Transverse colon (tissue), 4 donors: ENCODE data around the gene SBNO2. TPM values are rescaled to one million over a fixed set of nuclear protein-coding genes. Genes with fewer than 3 reads are reported as not detected.

Experiments used
- DNase-seq: peaks from one replicate; pipeline ENCODE4 v3.0.0-alpha.2; 2019
- H3K27ac ChIP-seq, 4 donors: fragments of 200-600 bp; sonication (generic); 2 replicates each; pipeline ENCODE4 v1.5.1; 2016 to 2018; ENCODE audit warnings: inconsistent platforms in 4 of 4
- H3K27me3 ChIP-seq: fragments of 200-600 bp; sonication (generic); 2 replicates; pipeline ENCODE4 v1.5.1; 2017; ENCODE audit warnings: inconsistent platforms
- H3K36me3 ChIP-seq, 4 donors: fragments of 200-600 bp; sonication (generic); 2 replicates each; pipeline ENCODE4 v1.5.1; 2017 to 2019; ENCODE audit warnings: inconsistent platforms in 4 of 4
- H3K4me1 ChIP-seq, 4 donors: fragments of 200-600 bp; sonication (generic); 2 replicates each; pipeline ENCODE4 v1.5.1; 2017 to 2020; ENCODE audit warnings: inconsistent platforms in 4 of 4
- H3K4me3 ChIP-seq, 4 donors: fragments of 200-600 bp; sonication (generic); 1 replicate in 1 of 4; 2 replicates in 3 of 4; pipeline versions ENCODE4 v1.5.1 to v1.6.1; 2017 to 2019; ENCODE audit warnings: inconsistent platforms in 4 of 4
- H3K9me3 ChIP-seq, 2 donors: fragments of 200-600 bp; sonication (generic); 2 replicates each; pipeline ENCODE4 v1.5.1; 2017 to 2019; ENCODE audit warnings: inconsistent platforms in 2 of 2
- CTCF ChIP-seq, 5 experiments: fragments of 200-600 bp in 3 of 5; fragments of 450-650 bp in 2 of 5; sonication (generic) in 3 of 5; IDR thresholded peaks; 1 replicate in 2 of 5; 2 replicates in 3 of 5; pipeline ENCODE4 v1.5.1; 2016 to 2017; ENCODE audit warnings: antibody characterized with exemption in 5 of 5, inconsistent platforms in 3 of 5, mild to moderate bottlenecking in 2 of 5, moderate library complexity in 1 of 5
- EP300 ChIP-seq: sonication (generic); formaldehyde crosslinking; IDR thresholded peaks from one replicate; pipeline ENCODE4 v1.6.1; 2017; ENCODE audit warnings: antibody characterized with exemption, low read depth
- POLR2A ChIP-seq: fragments of 450-650 bp; IDR thresholded peaks from one replicate; pipeline ENCODE4 v1.6.1; 2016; ENCODE audit warnings: antibody characterized with exemption, mild to moderate bottlenecking, moderate library complexity
- POLR2AphosphoS5 ChIP-seq, 3 donors: sonication (generic); formaldehyde crosslinking; IDR thresholded peaks; one replicate each; pipeline ENCODE4 v1.6.1; 2016; ENCODE audit warnings: antibody characterized with exemption in 3 of 3
- WGBS, 2 donors: methylation state at CpG; one replicate each; pipeline ENCODE4 v1.1.5; 2018; ENCODE audit warnings: low coverage in 1 of 2; 5-methylcytosine and 5-hydroxymethylcytosine counted together
- in situ Hi-C, 4 donors: fragments of 200-750 bp; cut with MboI; loops; one replicate each; pipeline versions ENCODE4 v1.15.0 to v1.15.1; 2017; ENCODE audit warnings: low sequenced_read_pairs in 3 of 4, low pct_ligation_motif_present in 1 of 4, low pct_unique_long_range_greater_than_20kb in 1 of 4
- intact Hi-C: fragments of 100-400 bp; cut with DNase I; formaldehyde crosslinking; loops from one replicate; pipeline ENCODE4 v1.15.1; 2023; ENCODE audit warnings: low total_unique reads
- total RNA-seq, 4 donors: library from RNA; depleted of rRNA; stranded (reverse); fragments of >200 nt; gene quantifications; one replicate each; pipeline ENCODE4 v1.1.0, GENCODE V29; 2016

SBNO2 gene
- total RNA-seq, 4 donors from 2014 or later = 34.5 to 142 (median 48.3) TPM

- no peak for TF ChIP-seq CTCF (IDR thresholded peaks at IDR 0.05)
- peak in 1 of 3 donors; percentile 7 for TF ChIP-seq POLR2AphosphoS5 (IDR thresholded peaks at IDR 0.05)
- TF ChIP-seq EP300 = no peak
- TF ChIP-seq POLR2A = no peak
- H3K27me3 ChIP-seq = no peaks in the 10 kb centered on the region
- intact Hi-C loops = loop anchor here (5.0 kb wide), 1 partner anchor 78 kb away; no protein-coding TSS in a partner anchor
- in situ Hi-C loops = no loop called here
- H3K27ac ChIP-seq = peak overlapping the region; percentile 78 to 82 (median 80)
- no peak overlapping the region for H3K4me3 ChIP-seq
- no peaks in the 10 kb centered on the region for H3K9me3 ChIP-seq
- H3K36me3 ChIP-seq = peaks cover 0 to 24% (median 6%) of the 10 kb centered on the region in 4 donors
- WGBS, 2 donors = 93% methylated on average over 25 of the region's 25 CpGs; no CpG with 5 or more reads in 1 of the 2 donors
- H3K4me1 ChIP-seq = peaks cover 15 to 28% (median 26%) of the 10 kb centered on the region in 4 donors
- DNase-seq = no peak
These were observed 60.0 kb downstream of the SBNO2 start for GRCh38 chr19:1113986-1114483.

DNA sequence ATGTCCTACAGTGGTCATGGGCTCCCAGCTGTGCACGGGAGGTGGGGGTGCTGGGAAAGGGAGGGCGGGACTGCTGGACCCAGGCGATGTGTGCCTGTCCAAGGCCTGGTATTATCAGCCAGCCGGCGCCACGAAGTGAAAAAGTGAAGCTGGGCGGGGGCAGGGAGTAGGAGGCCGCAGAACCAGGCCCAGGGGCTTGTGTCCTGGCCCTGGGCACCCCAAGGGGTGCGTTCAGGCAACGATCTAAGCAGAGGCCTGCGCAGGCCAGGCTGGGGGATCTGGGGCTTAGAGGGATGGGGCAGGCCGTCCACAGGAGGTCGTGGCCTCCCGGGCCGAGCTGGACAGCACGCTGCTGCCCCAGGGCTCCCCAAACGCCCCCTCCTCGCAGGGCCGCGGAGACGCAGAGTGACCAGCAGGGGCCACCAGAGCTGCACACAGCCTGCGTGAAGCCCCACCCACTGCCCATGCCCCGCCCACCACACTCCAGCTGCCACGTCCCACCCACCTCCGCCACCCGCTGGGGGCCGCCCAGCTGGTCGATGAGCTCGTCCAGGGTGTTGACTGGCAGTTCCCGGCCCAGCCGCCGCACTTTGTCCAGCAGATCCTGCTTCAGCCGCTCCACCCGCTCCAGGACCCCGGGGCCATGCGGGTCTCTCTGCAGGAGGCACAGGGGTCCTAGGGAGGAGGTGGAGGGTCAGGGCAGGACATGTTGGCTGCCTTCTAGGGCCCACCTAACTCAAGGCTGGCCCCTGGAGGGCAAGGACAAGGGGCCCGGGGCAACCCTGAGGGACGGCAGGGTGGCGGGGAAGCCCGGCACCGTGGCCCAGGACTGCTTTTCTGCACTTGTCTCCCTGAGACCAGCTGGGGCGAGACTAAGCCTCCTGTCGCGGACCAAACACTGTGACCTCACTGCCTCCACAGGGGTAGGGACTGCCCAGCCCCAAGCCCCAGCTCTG, 60.8 kb downstream of the SBNO2 start:
- in situ Hi-C loops (no loop called here), intact Hi-C loops (loop anchor here (5.0 kb wide), 1 partner anchor 79 kb away; no protein-coding TSS in a partner anchor)
- Histone ChIP-seq H3K9me3 (no peaks in the 10 kb centered on the region), H3K4me3 (peak overlapping the region in 2 of 4 donors; percentile 5 to 18), H3K27ac (peak overlapping the region; percentile 78 to 82 (median 80)), H3K36me3 (peaks cover 0 to 30% (median 6%) of the 10 kb centered on the region in 4 donors), H3K4me1 (peaks cover 15 to 28% (median 26%) of the 10 kb centered on the region in 4 donors), H3K27me3 (no peaks in the 10 kb centered on the region)
- WGBS, 2 donors = 44% methylated on average over 25 of the region's 44 CpGs; no CpG with 5 or more reads in 1 of the 2 donors
- DNase-seq = peak; percentile 98
- TF ChIP-seq POLR2AphosphoS5 (IDR thresholded peaks at IDR 0.05) = peak; percentile 42 to 76 (median 67)
- peak; percentile 90 to 97 (median 93) for TF ChIP-seq CTCF (IDR thresholded peaks at IDR 0.05)
- TF ChIP-seq POLR2A = no peak
- TF ChIP-seq EP300 = no peak

DNA sequence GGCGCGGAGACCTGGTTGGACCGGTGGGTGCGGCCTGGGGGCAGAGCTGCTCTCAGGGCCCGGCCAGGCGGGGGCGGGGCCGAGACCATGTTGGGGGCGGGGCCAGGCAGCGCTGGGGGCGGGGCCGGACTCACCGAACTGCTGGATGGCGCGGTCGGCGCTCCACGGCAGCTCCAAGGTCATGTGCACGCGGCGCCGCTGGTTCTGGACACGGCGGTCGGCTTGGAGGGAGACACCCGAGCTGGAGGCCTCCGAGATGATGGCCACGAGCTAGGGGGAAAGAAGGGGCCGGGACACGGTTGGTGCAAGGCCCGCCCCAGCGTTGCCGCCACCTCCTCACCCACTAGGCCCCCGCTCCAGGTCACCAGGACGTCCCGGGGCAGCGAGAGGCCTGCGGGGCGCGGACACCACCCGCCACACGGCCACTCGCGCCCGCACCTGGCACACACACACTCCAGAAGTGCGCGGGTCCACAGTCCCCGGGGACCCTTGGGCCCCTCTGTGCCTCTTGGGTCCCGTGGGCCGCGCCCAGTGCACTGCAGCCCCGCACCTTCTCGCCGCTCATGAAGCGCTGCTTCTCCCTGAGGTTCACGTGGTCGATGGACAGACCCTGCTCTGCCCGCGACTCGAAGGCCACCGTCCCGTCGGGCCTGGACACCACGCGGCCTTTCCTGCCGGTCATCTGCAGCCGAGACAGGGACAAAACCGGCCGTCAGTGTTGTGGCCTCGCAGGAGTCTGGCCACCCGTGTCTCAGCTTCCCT, 61.6 kb downstream of the SBNO2 start:
- Histone ChIP-seq H3K9me3 (no peaks in the 10 kb centered on the region), H3K4me1 (peaks cover 15 to 30% (median 26%) of the 10 kb centered on the region in 4 donors), H3K36me3 (peaks cover 0 to 25% (median 6%) of the 10 kb centered on the region in 4 donors), H3K4me3 (peak overlapping the region in 2 of 4 donors; percentile 14 to 16), H3K27me3 (no peaks in the 10 kb centered on the region), H3K27ac (peak overlapping the region; percentile 78 to 82 (median 80))
- DNase-seq = peak; percentile 91
- intact Hi-C loops (loop anchor here (5.0 kb wide), 1 partner anchor 80 kb away; no protein-coding TSS in a partner anchor), in situ Hi-C loops (no loop called here)
- no peak for TF ChIP-seq CTCF (IDR thresholded peaks at IDR 0.05)
- TF ChIP-seq EP300 = no peak
- peak in 2 of 3 donors; percentile 6 to 13 for TF ChIP-seq POLR2AphosphoS5 (IDR thresholded peaks at IDR 0.05)
- peak; percentile 4 for TF ChIP-seq POLR2A
- WGBS, 2 donors = 66% methylated on average over 68 of the region's 71 CpGs; no CpG with 5 or more reads in 1 of the 2 donors
